GM10266 (cell line): ENCODE measurements around the gene HTRA2.
"Not testable (repeated sequence)": the region's sequence is repeated elsewhere in the genome, so short reads cannot be mapped to it uniquely, and the experiment has no call there.

Source experiments
- DNase-seq: peaks from one replicate; pipeline ENCODE4 v3.0.0; 2012; ENCODE audit errors: extremely low spot score
- TF ChIP-seq, protein P1 (sequence below): IDR thresholded peaks from 2 replicates; pipeline ENCODE4 v1.5.1; 2012; ENCODE audit warnings: mild to moderate bottlenecking, low read depth; ENCODE audit not compliant: control insufficient read depth, insufficient read depth; ENCODE audit errors: missing control alignments

HTRA2 gene

DNA sequence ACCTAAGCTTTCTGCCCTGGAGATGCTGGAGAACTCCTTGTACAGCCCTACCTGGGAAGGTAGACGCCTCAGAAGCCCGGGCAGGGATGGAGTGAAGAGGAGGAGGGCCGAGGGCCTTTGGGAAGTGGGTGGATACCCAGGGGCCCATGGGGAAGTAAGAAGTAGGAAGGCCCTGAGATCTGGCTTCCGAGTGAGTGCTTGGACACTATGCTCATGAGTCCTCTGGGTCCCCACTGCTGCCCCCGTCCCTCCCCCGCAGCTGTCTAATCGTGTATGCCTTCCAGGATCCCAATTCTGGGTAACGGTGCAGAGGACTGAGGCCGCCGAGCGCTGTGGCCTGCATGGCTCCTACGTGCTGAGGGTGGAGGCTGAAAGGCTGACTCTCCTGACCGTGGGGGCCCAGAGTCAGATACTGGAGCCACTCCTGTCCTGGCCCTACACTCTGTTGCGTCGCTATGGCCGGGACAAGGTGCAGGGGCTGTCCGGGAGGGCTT is 25.9 kb downstream of the HTRA2 start:
- DNase-seq: no peak
- TF ChIP-seq, protein P1, sequence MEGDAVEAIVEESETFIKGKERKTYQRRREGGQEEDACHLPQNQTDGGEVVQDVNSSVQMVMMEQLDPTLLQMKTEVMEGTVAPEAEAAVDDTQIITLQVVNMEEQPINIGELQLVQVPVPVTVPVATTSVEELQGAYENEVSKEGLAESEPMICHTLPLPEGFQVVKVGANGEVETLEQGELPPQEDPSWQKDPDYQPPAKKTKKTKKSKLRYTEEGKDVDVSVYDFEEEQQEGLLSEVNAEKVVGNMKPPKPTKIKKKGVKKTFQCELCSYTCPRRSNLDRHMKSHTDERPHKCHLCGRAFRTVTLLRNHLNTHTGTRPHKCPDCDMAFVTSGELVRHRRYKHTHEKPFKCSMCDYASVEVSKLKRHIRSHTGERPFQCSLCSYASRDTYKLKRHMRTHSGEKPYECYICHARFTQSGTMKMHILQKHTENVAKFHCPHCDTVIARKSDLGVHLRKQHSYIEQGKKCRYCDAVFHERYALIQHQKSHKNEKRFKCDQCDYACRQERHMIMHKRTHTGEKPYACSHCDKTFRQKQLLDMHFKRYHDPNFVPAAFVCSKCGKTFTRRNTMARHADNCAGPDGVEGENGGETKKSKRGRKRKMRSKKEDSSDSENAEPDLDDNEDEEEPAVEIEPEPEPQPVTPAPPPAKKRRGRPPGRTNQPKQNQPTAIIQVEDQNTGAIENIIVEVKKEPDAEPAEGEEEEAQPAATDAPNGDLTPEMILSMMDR: no peak

DNA sequence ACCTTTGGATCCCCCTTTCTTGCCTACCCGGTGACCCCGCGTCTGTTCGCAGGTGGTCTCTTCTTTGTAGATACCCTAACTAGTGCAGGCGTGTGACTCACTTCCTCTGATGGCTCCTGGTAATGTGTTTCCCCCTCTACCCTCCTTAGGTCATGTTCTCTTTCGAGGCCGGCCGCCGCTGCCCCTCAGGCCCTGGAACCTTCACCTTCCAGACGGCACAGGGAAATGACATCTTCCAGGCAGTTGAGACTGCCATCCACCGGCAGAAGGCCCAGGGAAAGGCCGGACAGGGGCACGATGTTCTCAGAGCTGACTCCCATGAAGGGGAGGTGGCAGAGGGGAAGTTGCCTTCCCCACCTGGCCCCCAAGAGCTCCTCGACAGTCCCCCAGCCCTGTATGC is 26.4 kb downstream of the HTRA2 start:
- TF ChIP-seq, protein P1: no peak
- DNase-seq: no peak

DNA sequence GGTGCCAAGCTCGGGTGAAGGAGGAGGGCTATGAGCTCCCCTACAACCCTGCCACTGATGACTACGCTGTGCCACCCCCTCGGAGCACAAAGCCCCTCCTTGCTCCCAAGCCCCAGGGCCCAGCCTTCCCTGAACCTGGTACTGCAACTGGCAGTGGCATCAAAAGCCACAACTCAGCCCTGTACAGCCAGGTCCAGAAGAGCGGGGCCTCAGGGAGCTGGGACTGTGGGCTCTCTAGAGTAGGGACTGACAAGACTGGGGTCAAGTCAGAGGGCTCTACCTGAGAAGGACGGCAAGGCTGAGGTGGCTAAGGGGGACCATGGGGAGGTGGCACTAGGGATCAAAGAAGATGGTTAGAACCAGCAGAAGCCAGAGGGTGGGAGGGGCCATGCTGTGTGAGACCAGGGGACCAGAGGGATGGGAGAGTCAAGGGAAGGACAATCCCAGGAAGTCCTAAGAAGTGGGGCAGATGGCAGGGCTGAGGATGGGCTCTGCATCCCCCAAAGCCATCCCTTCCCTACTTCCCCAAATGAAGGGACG is 27.2 kb downstream of the HTRA2 start:
- TF ChIP-seq, protein P1: no peak
- DNase-seq: no peak

DNA sequence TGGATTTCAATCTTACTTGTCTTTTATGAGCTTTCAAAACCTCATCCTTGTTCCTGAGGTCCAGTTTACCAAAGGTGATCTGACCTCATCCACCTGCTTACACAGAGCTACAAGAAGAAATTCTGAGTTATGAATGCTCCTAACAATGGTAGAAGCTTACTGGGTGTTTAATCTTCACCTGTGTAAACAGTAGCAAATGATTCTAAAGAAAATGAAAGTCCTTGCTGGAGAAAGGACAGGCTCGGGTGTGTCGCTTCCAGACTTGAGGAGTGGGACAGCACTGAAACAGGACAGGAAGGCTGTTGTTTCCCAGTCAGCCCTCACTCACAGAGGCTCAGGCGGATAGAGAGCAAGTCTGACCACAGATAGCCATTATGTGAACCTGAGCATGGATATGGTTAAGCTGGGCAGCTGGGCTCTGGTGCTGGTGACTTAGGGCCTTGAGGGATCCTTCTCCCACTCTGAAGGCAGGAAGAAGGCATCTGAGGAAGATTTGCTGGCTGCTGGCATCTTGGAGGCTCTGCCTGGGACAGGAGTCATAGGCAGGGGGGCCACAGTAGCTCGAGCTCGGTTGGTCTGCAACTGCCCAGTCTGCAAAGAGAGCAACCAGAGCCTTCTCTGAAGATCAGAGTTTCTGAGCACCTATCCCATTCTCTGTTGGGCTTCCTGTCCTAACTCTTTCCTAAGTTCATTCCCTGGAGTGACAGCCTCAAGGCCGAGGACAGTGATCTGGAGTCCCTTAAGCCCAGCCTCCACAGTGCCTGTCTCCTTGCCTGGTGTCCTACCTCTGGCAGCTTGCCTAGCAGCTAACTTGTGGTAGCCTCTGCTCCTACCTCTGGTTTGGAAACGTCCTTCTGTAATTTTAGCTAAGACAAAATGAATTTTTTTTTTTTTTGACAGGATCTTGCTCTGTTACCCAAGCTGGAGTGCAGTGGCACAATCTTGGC is 28.8 kb downstream of the HTRA2 start:
- TF ChIP-seq, protein P1: no peak
- no peak for DNase-seq

DNA sequence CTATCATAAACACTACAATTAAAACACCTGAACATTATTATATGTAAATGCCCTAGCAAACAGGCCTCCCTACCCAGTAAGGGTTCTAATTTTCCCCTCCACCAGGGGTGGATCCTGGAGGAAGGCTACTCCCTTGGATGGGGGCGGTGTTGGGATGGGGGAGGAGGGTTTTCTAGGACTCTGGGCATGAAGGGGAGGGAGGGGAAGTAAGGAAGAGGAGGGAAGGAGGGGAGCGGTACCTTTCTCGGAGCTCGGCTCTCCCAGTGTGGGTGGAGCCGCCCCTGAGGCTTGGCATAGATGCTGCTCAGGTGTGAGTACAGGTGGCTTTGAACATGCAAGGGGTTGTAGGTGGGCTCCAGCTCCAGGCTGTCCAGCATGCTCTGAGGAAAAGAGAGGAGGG is 30.2 kb downstream of the HTRA2 start:
- TF ChIP-seq, protein P1: no peak
- DNase-seq: no peak

DNA sequence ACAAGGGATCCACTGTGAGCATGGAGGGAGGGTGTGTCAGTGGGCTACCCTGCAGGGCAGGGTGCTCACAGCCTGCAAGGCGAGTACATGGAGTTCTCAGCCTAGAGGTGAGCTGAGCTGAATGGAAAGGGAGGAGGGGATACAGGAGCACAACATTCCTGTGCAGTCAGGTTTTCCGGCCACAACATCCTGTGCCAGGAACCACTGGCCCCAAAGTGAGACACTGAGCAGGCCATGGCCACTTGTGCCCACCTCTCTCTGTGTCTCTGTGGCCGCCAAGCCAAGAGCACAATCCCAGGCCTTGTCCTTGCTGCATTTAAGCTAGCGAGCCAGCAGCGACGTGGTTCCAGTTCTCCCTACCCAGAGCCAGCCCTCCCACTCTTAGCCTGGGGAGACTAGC is 30.9 kb downstream of the HTRA2 start:
- no peak for DNase-seq
- TF ChIP-seq, protein P1: no peak

DNA sequence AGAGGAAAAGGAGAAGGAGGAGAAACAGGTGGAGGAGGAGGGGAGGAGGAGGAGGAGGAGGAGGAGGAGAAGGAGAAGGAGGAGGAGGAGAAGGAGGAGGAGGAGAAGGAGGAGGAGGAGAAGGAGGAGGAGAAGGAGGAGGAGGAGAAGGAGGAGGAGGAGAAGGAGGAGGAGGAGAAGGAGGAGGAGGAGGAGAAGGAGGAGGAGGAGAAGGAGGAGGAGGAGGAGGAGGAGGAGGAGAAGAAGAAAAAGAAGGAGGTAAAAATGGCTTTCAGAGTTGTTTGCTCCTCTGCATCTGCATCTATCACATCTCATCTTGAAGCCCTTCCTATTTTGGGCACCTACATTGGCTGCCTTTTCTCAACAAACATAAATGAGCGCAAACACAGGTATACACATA is 31.3 kb downstream of the HTRA2 start:
- DNase-seq: not testable (repeated sequence)
